OCI-LY3 (cell line): ENCODE data around the gene ABCC9.

Experiments used
- H2AFZ ChIP-seq: fragments of 200-600, 300-600 bp; shearing (Covaris generic); 2 replicates; pipeline ENCODE4 v1.6.0; 2014; ENCODE audit warnings: antibody characterized with exemption, low read depth, low read length
- H3K27ac ChIP-seq: fragments of 200-600, 300-600 bp; sonication (generic); 2 replicates; pipeline ENCODE4 v1.5.1; 2014; ENCODE audit warnings: mild to moderate bottlenecking, low read length, moderate library complexity, mixed read lengths
- H3K27me3 ChIP-seq: fragments of 200-600, 300-600 bp; sonication (generic); 2 replicates; pipeline ENCODE4 v1.6.1; 2014; ENCODE audit warnings: low read depth, low read length, mixed read lengths
- H3K36me3 ChIP-seq: fragments of 200-600, 300-600 bp; sonication (generic); replicated peaks from 2 replicates; pipeline ENCODE3; 2014; ENCODE audit warnings: low read depth, low read length, mixed read lengths
- H3K4me1 ChIP-seq: fragments of 300-600, 200-600 bp; sonication (generic); 2 replicates; pipeline ENCODE4 v1.6.1; 2014; ENCODE audit warnings: low read length, mixed read lengths
- H3K4me2 ChIP-seq: fragments of 200-600, 300-600 bp; sonication (generic); 2 replicates; pipeline ENCODE4 v1.6.1; 2014; ENCODE audit warnings: low read length, mixed read lengths
- H3K4me3 ChIP-seq: fragments of 300-600, 200-600 bp; sonication (generic); 2 replicates; pipeline ENCODE4 v1.5.1; 2014; ENCODE audit warnings: antibody characterized with exemption, mild to moderate bottlenecking, low read length, moderate library complexity
- H3K79me2 ChIP-seq: fragments of 300-600, 200-600 bp; shearing (Covaris generic); 2 replicates; pipeline ENCODE4 v1.6.1; 2014; ENCODE audit warnings: mild to moderate bottlenecking, low read length, mixed read lengths
- H3K9ac ChIP-seq: fragments of 300-600, 200-600 bp; shearing (Covaris generic); 2 replicates; pipeline ENCODE4 v1.6.0; 2014; ENCODE audit warnings: mild to moderate bottlenecking, low read length, moderate library complexity
- H3K9me3 ChIP-seq: fragments of 200-600, 300-600 bp; shearing (Covaris generic); 2 replicates; pipeline ENCODE4 v1.6.1; 2014; ENCODE audit warnings: low read length, mixed read lengths; ENCODE audit not compliant: insufficient read depth
- H4K20me1 ChIP-seq: fragments of 200-600, 300-600 bp; sonication (generic); 2 replicates; pipeline ENCODE4 v1.6.1; 2016; ENCODE audit warnings: low read length, mixed read lengths; ENCODE audit not compliant: insufficient read depth
- CTCF ChIP-seq: fragments of 200-600, 300-600 bp; sonication (generic); IDR thresholded peaks from 2 replicates; pipeline ENCODE4 v1.5.1; 2014; ENCODE audit warnings: antibody characterized with exemption, low read length, low read depth
- EZH2phosphoT487 ChIP-seq: fragments of 200-600 bp; shearing (Covaris generic); IDR thresholded peaks from 2 replicates; pipeline ENCODE4 v1.6.1; 2018; ENCODE audit warnings: antibody characterized with exemption, mixed run types, low read depth

Gene ABCC9

GRCh38 chr12:21893924-21894323 is 47.3 kb downstream of the ABCC9 start:
- H3K9ac ChIP-seq: no peak overlapping the region

GRCh38 chr12:21892341-21892740 is 48.9 kb downstream of the ABCC9 start:
- Histone ChIP-seq H3K27ac (no peak overlapping the region), H3K36me3 (no peaks in the 10 kb centered on the region), H3K4me3 (no peak overlapping the region), H3K4me1 (no peaks in the 10 kb centered on the region), H2AFZ (no peak overlapping the region), H3K27me3 (no peaks in the 10 kb centered on the region), H3K79me2 (no peaks in the 10 kb centered on the region), H3K4me2 (no peak overlapping the region), H4K20me1 (no peaks in the 10 kb centered on the region), H3K9me3 (no peaks in the 10 kb centered on the region), H3K9ac (no peak overlapping the region)
- no peak for TF ChIP-seq CTCF
- no peak for TF ChIP-seq EZH2phosphoT487

More at GRCh38 chr12:21893924-21894323, 47.3 kb downstream of the ABCC9 start:
- H3K36me3 ChIP-seq: no peaks in the 10 kb centered on the region
- H3K79me2 ChIP-seq: no peaks in the 10 kb centered on the region
- H3K4me2 ChIP-seq: no peak overlapping the region
- no peak overlapping the region for H2AFZ ChIP-seq
- H3K9me3 ChIP-seq: no peaks in the 10 kb centered on the region
- H4K20me1 ChIP-seq: no peaks in the 10 kb centered on the region
- no peak overlapping the region for H3K27ac ChIP-seq
- TF ChIP-seq CTCF: no peak
- TF ChIP-seq EZH2phosphoT487: no peak
- no peak overlapping the region for H3K4me3 ChIP-seq
- no peaks in the 10 kb centered on the region for H3K4me1 ChIP-seq
- H3K27me3 ChIP-seq: no peaks in the 10 kb centered on the region

GRCh38 chr12:21891751-21892217 is 49.4 kb downstream of the ABCC9 start:
- Histone ChIP-seq H4K20me1 (no peaks in the 10 kb centered on the region), H3K4me1 (no peaks in the 10 kb centered on the region)
- no peak for TF ChIP-seq CTCF

GRCh38 chr12:21888276-21888863 is 52.9 kb downstream of the ABCC9 start:
- no peaks in the 10 kb centered on the region for H4K20me1 ChIP-seq
- H3K4me3 ChIP-seq: no peak overlapping the region
- H3K36me3 ChIP-seq: no peaks in the 10 kb centered on the region
- TF ChIP-seq CTCF (no peak), EZH2phosphoT487 (no peak)
- H3K4me2 ChIP-seq: no peak overlapping the region
- H3K9ac ChIP-seq: no peak overlapping the region
- H3K27me3 ChIP-seq: no peaks in the 10 kb centered on the region
- H3K27ac ChIP-seq: no peak overlapping the region
- H3K79me2 ChIP-seq: no peaks in the 10 kb centered on the region
- H2AFZ ChIP-seq: no peak overlapping the region
- H3K9me3 ChIP-seq: no peaks in the 10 kb centered on the region
- no peaks in the 10 kb centered on the region for H3K4me1 ChIP-seq

More at GRCh38 chr12:21891751-21892217, 49.4 kb downstream of the ABCC9 start:
- H3K9ac ChIP-seq: no peak overlapping the region
- no peaks in the 10 kb centered on the region for H3K27me3 ChIP-seq
- H3K4me3 ChIP-seq: no peak overlapping the region
- no peaks in the 10 kb centered on the region for H3K79me2 ChIP-seq
- no peaks in the 10 kb centered on the region for H3K9me3 ChIP-seq
- no peak overlapping the region for H2AFZ ChIP-seq
- no peaks in the 10 kb centered on the region for H3K36me3 ChIP-seq
- H3K4me2 ChIP-seq: no peak overlapping the region
- H3K27ac ChIP-seq: no peak overlapping the region
